Loucy (cell line): Measurements from ENCODE around the gene DGKQ.
"Not testable (repeated sequence)": the region's sequence is repeated elsewhere in the genome, so short reads cannot be mapped to it uniquely, and the experiment has no call there.

ENCODE experiments used
- CTCF ChIP-seq: fragments of 200-600 bp; sonication (generic); conservative IDR thresholded peaks from 2 replicates; pipeline ENCODE4 v1.5.1; 2014; ENCODE audit warnings: mild to moderate bottlenecking, antibody characterized with exemption, low read length
- EZH2phosphoT487 ChIP-seq: fragments of 200-600 bp; IDR thresholded peaks from 2 replicates; pipeline ENCODE4 v1.6.1; 2018; ENCODE audit warnings: antibody characterized with exemption, mild to moderate bottlenecking, moderate library complexity, borderline replicate concordance

GRCh38 chr4:918591-918990 is 54.8 kb downstream of the DGKQ start:
- not testable (repeated sequence) for TF ChIP-seq CTCF, EZH2phosphoT487
